Heart left ventricle (tissue), 16 donors: Measurements from ENCODE around the gene USP6NL. TPM values are rescaled to one million over a fixed set of nuclear protein-coding genes. Genes with fewer than 3 reads are reported as not detected.

Source experiments
- ATAC-seq, 4 donors: fragments of 200-7000 bp; cut with Tn5 transposase; one replicate each; pipeline ENCODE4 v1.9.1; 2020 to 2022; ENCODE audit warnings: moderate library complexity in 4 of 4, mild to moderate bottlenecking in 3 of 4, moderate number of reproducible peaks in 1 of 4
- DNase-seq, 5 donors: peaks; one replicate each; pipeline ENCODE4 v3.0.0-alpha.2; 2020
- H3K27ac ChIP-seq, 12 donors: fragments of 200-600 bp; sonication (generic) in 4 of 12; one replicate each; pipeline versions ENCODE4 v1.5.0 to v1.8.0; 2016 to 2022; ENCODE audit warnings: mild to moderate bottlenecking in 2 of 12
- H3K27me3 ChIP-seq, 9 donors: fragments of 200-600 bp; sonication (generic) in 2 of 9; one replicate each; pipeline versions ENCODE4 v1.5.1 to v1.8.0; 2016 to 2022; ENCODE audit warnings: mild to moderate bottlenecking in 3 of 9
- H3K36me3 ChIP-seq, 9 donors: fragments of 200-600 bp; sonication (generic) in 2 of 9; one replicate each; pipeline versions ENCODE4 v1.5.0 to v1.8.0; 2018 to 2022; ENCODE audit warnings: mild to moderate bottlenecking in 2 of 9
- H3K4me1 ChIP-seq, 12 donors: fragments of 200-600 bp; sonication (generic) in 4 of 12; one replicate each; pipeline versions ENCODE4 v1.5.0 to v1.8.0; 2016 to 2022; ENCODE audit warnings: mild to moderate bottlenecking in 3 of 12
- H3K4me3 ChIP-seq, 12 donors: fragments of 200-600 bp; sonication (generic) in 4 of 12; one replicate each; pipeline versions ENCODE4 v1.5.0 to v1.8.0; 2017 to 2022; ENCODE audit warnings: mild to moderate bottlenecking in 9 of 12, moderate library complexity in 4 of 12
- H3K9me3 ChIP-seq, 12 donors: fragments of 200-600 bp; sonication (generic) in 4 of 12; one replicate each; pipeline versions ENCODE4 v1.5.0 to v1.8.0; 2016 to 2022; ENCODE audit warnings: mild to moderate bottlenecking in 1 of 12
- POLR2A ChIP-seq, 2 donors: fragments of 450-650 bp; IDR thresholded peaks; one replicate each; pipeline ENCODE4 v1.6.1; 2017; ENCODE audit warnings: antibody characterized with exemption in 2 of 2, mild to moderate bottlenecking in 2 of 2, moderate library complexity in 2 of 2
- WGBS, 4 donors: extraction: QIAGEN DNeasy Blood & Tissue Kit in 2 of 4; methylation state at CpG; one replicate each; pipeline versions ENCODE4 v1.1.5 to v1.1.7; 2013 to 2018; 5-methylcytosine and 5-hydroxymethylcytosine counted together
- intact Hi-C, 10 donors: fragments of 100-400 bp; cut with DNase I; formaldehyde crosslinking; loops; one replicate each; pipeline versions ENCODE4 v1.11.1 to v1.14.2; 2022
- polyA plus RNA-seq, 2 donors: library from polyadenylated mRNA; stranded (reverse); fragments of 200-250 nt; gene quantifications; one replicate each; pipeline ENCODE4 v1.2.3, GENCODE V29; 2013
- total RNA-seq, 9 donors: library from RNA; depleted of rRNA in 2 of 9; stranded (reverse); fragments of >200 nt in 2 of 9; fragmentation: NEBNext Ultra II Directional in 3 of 9; extraction: Animal tissue kit (Norgen Biotek cat#: 25700) in 3 of 9; gene quantifications; one replicate each; pipeline versions ENCODE4 v1.1.0 to v1.2.4, GENCODE V29; 2016 to 2023
- TF ChIP-seq, protein P1 (sequence below), 12 donors: fragments of 200-600 bp; sonication (generic) in 4 of 12; IDR thresholded peaks; one replicate each; pipeline versions ENCODE4 v1.5.0 to v1.8.0; 2018 to 2022; ENCODE audit warnings: antibody characterized with exemption in 12 of 12, mild to moderate bottlenecking in 5 of 12
- donor health status: ischemic (EF 13 %, LVEDD 7.1; RV severe dilation, severe dysfunction).
- donor health status: healthy with polysubstance abuse.
- donor health status: DM: no; HTN: yes; CAD: no.
- donor health status: DM: no; HTN: no; CAD: no.
- donor health status: ischemic (EF 25% LVEDD 6.9; RV normal size, moderate dysfunction).
- donor health status: ischemic (EF 25% LVEDD 5.7; RV mildly dilated, moderate dysfunction).
- donor health status: healthy.
- donor health status: DM: yes; HTN: yes; CAD: no.
- donor health status: ischemic (EF 35%, LVEDD 5.7; RV mildly dilated, moderate dysfunction).
- donor health status: nonischemic (EF 11% LVEDD 7.7; RV severe dilation, severe dysfunction).
- donor health status: DM: yes; HTN: yes; CAD: no.
- donor health status: PGD.
- donor health status: ischemic (EF 29% LVEDD 5.4; RV normal size, mild dysfunction).
- donor health status: nonischemic (EF 23%, LVEDD 6.1; RV moderate dilation, normal function).

Gene USP6NL
- total and polyA plus RNA-seq, 11 donors, result 1.3 to 12.2 (median 9.6) TPM

DNA sequence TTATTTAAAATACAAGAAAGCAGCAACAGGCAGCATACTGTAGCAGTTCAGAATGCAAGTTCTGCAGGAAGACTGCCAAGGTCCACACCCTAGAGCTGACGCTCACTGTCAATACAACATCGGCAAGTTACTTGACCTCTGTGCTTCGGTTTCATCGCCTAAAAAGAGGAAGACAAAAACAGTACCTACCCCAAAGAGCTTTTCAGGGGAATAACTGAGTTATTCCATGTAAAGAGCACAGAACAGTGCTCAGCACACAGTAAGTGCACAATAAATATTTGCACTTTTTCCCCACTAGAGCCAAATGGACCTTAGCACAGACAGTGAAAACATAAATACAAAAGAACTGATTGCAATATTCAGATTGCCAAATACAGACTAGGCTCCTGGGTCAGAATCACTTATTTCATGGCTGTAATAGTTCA is 88.6 kb downstream of the USP6NL start:
- Histone ChIP-seq H3K27ac (peak overlapping the region in 2 of 12 donors; percentile 4 to 15), H3K4me3 (peak overlapping the region in 1 of 12 donors; percentile 0), H3K27me3 (no peaks in the 10 kb centered on the region), H3K36me3 (no peaks in the 10 kb centered on the region), H3K9me3 (no peaks in the 10 kb centered on the region), H3K4me1 (peaks cover 0 to 36% (median 17%) of the 10 kb centered on the region in 12 donors)
- intact Hi-C loops, result loop anchor here in 4 of 10 donors (5.0 to 10.0 kb wide), 3 partner anchors 74 to 92 kb away; partner anchors contain the start of gene USP6NL (in 3 of the 4)
- DNase-seq (peak in 3 of 5 donors; percentile 30 to 52 (median 36)), ATAC-seq (peak; percentile 24 to 79 (median 75))
- 18 to 26% (median 22%) methylated on average over 4 of the region's 4 CpGs for WGBS, 4 donors
- TF ChIP-seq POLR2A (IDR thresholded peaks at IDR 0.05), result no peak
- TF ChIP-seq, protein P1, sequence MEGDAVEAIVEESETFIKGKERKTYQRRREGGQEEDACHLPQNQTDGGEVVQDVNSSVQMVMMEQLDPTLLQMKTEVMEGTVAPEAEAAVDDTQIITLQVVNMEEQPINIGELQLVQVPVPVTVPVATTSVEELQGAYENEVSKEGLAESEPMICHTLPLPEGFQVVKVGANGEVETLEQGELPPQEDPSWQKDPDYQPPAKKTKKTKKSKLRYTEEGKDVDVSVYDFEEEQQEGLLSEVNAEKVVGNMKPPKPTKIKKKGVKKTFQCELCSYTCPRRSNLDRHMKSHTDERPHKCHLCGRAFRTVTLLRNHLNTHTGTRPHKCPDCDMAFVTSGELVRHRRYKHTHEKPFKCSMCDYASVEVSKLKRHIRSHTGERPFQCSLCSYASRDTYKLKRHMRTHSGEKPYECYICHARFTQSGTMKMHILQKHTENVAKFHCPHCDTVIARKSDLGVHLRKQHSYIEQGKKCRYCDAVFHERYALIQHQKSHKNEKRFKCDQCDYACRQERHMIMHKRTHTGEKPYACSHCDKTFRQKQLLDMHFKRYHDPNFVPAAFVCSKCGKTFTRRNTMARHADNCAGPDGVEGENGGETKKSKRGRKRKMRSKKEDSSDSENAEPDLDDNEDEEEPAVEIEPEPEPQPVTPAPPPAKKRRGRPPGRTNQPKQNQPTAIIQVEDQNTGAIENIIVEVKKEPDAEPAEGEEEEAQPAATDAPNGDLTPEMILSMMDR (IDR thresholded peaks at IDR 0.05), result no peak

DNA sequence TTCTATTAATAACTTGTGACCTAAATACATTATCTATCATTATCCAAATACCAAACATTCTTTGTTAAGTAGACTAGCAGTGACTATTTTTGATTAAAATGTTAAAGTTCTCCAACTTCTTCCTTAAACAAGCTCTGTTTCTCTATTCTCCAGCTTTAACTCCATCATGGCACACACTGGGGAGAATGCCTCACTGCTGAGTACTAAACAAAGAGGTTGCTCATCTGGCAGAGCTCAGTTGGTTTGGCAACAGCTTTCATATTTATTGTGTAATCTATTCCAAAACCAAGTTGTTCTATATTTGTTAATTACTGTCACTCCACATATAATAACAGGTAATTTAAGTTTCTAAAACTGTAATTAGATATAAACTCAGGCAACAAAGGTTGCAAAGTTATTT is 89.6 kb downstream of the USP6NL start:
- ATAC-seq (peak in 3 of 4 donors; percentile 34 to 64 (median 38)), DNase-seq (peak in 1 of 5 donors; percentile 32)
- H3K36me3 ChIP-seq, result no peaks in the 10 kb centered on the region
- H3K4me3 ChIP-seq, result no peak overlapping the region
- peaks cover 0 to 32% (median 16%) of the 10 kb centered on the region in 12 donors for H3K4me1 ChIP-seq
- TF ChIP-seq POLR2A (IDR thresholded peaks at IDR 0.05), result no peak
- TF ChIP-seq, protein P1 (IDR thresholded peaks at IDR 0.05), result no peak
- intact Hi-C loops, result loop anchor here in 4 of 10 donors (5.0 to 10.0 kb wide), 3 partner anchors 75 to 93 kb away; partner anchors contain the start of gene USP6NL (in 3 of the 4)
- no peaks in the 10 kb centered on the region for H3K27me3 ChIP-seq
- no peaks in the 10 kb centered on the region for H3K9me3 ChIP-seq
- H3K27ac ChIP-seq, result peak overlapping the region in 3 of 12 donors; percentile 24 to 33 (median 30)

DNA sequence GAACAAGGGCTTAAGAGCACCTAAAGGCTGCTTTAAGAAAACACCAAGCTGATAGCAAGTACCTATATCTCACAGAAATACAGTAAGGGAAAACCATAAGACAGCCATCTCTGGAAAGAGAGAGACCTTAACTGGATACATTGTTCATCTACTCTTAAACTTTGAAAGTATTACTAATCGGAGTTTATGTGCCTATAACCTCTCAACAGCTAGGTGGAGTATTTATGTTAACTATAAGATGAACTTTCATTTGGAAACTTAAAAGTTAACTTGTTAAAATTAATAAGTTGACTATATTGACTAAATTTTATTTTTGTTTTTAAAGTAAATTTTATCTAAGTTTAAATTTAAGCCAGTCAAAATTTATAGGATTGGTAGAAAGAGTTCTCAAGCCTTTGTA is 90.6 kb downstream of the USP6NL start:
- intact Hi-C loops, result loop anchor here in 4 of 10 donors (5.0 to 10.0 kb wide), 3 partner anchors 76 to 94 kb away; partner anchors contain the start of gene USP6NL (in 3 of the 4)
- WGBS, 4 donors, result 76 to 88% (median 80%) methylated on average over 1 of the region's 1 CpG

DNA sequence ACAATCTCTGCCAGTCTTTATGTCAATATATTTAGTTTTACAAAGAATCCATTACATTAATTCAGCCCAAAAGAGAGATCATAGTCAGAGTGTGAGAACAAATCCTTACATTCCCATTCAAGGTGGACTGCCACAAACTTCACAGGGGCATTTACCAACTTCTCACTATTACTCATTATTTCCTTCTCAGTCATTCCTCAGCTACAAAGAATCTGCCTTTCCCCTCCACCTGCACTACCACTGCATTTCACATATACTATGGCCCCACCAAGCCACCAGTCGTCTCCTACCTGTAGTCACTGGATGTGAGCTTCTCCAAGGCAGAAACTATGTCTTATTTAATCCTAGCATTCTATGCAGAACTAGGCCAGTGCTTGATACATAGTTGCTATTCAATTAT is 94.3 kb downstream of the USP6NL start:
- Histone ChIP-seq H3K27me3 (no peaks in the 10 kb centered on the region), H3K4me3 (no peak overlapping the region), H3K27ac (no peak overlapping the region), H3K36me3 (no peaks in the 10 kb centered on the region), H3K9me3 (no peaks in the 10 kb centered on the region), H3K4me1 (peaks cover 0 to 25% (median 11%) of the 10 kb centered on the region in 12 donors)
- intact Hi-C loops, result loop anchor here in 7 of 10 donors (2.0 to 5.0 kb wide), 6 partner anchors 95 to 242 kb away; partner anchors contain the start of gene USP6NL (in 2 of the 7)
- TF ChIP-seq, protein P1 (IDR thresholded peaks at IDR 0.05), result no peak
- TF ChIP-seq POLR2A (IDR thresholded peaks at IDR 0.05), result no peak
- WGBS, 4 donors, result 42 to 100% (median 94%) methylated on average over 1 of the region's 1 CpG
- ATAC-seq (no peak), DNase-seq (no peak)

More for the DNA sequence above, 90.6 kb downstream of the USP6NL start:
- Histone ChIP-seq H3K27me3 (no peaks in the 10 kb centered on the region), H3K4me1 (peaks cover 0 to 36% (median 19%) of the 10 kb centered on the region in 12 donors), H3K27ac (peak overlapping the region in 1 of 12 donors; percentile 4), H3K4me3 (no peak overlapping the region), H3K36me3 (no peaks in the 10 kb centered on the region), H3K9me3 (no peaks in the 10 kb centered on the region)
- no peak for ATAC-seq
- TF ChIP-seq, protein P1 (IDR thresholded peaks at IDR 0.05), result no peak
- TF ChIP-seq POLR2A (IDR thresholded peaks at IDR 0.05), result no peak
- no peak for DNase-seq
